GM19193 (cell line): ENCODE data around the gene FRAS1.

ENCODE experiments used
- POLR2A ChIP-seq: IDR thresholded peaks from 4 replicates; pipeline ENCODE4 v1.6.1; 2011; ENCODE audit not compliant: insufficient read depth, insufficient read length; ENCODE audit errors: extremely low read depth

FRAS1 gene

GRCh38 chr4:78468272-78468671 is 411.1 kb downstream of the FRAS1 start:
- TF ChIP-seq POLR2A = no peak

- no peak for TF ChIP-seq POLR2A
Observed at GRCh38 chr4:78476108-78476704, 419.1 kb downstream of the FRAS1 start.

- no peak for TF ChIP-seq POLR2A
Observed at GRCh38 chr4:78477276-78477675, 420.2 kb downstream of the FRAS1 start.

- TF ChIP-seq POLR2A = no peak
Observed at GRCh38 chr4:78478523-78478922, 421.4 kb downstream of the FRAS1 start.

GRCh38 chr4:78480286-78480685 is 423.2 kb downstream of the FRAS1 start:
- no peak for TF ChIP-seq POLR2A

- TF ChIP-seq POLR2A = no peak
Observed at GRCh38 chr4:78481180-78481579, 424.1 kb downstream of the FRAS1 start.

- TF ChIP-seq POLR2A = no peak
Observed at GRCh38 chr4:78482281-78482680, 425.2 kb downstream of the FRAS1 start.

- TF ChIP-seq POLR2A = no peak
Observed at GRCh38 chr4:78483811-78484210, 426.7 kb downstream of the FRAS1 start.

- TF ChIP-seq POLR2A = no peak
Observed at GRCh38 chr4:78484574-78484973, 427.5 kb downstream of the FRAS1 start.

- TF ChIP-seq POLR2A = no peak
Observed at GRCh38 chr4:78493731-78494130, 436.6 kb downstream of the FRAS1 start.

- no peak for TF ChIP-seq POLR2A
Observed at GRCh38 chr4:78496021-78496643, 439.0 kb downstream of the FRAS1 start.

- TF ChIP-seq POLR2A = no peak
Observed at GRCh38 chr4:78509043-78509442, 451.9 kb downstream of the FRAS1 start.

- TF ChIP-seq POLR2A = no peak
Observed at GRCh38 chr4:78510108-78510507, 453.0 kb downstream of the FRAS1 start.

- no peak for TF ChIP-seq POLR2A
Observed at GRCh38 chr4:78510681-78511080, 453.6 kb downstream of the FRAS1 start.

- no peak for TF ChIP-seq POLR2A
Observed at GRCh38 chr4:78512357-78512920, 455.3 kb downstream of the FRAS1 start.

- TF ChIP-seq POLR2A = no peak
Observed at GRCh38 chr4:78513411-78513975, 456.4 kb downstream of the FRAS1 start.
